GM12878 (cell line): ENCODE data around the gene PLCD1.
"Not testable (repeated sequence)": the region's sequence is repeated elsewhere in the genome, so short reads cannot be mapped to it uniquely, and the experiment has no call there.

Experiments used
- DPF2 ChIP-seq: fragments of 450-650 bp; IDR thresholded peaks from 2 replicates; pipeline ENCODE4 v1.6.1; 2017; ENCODE audit warnings: mild to moderate bottlenecking
- MTA3 ChIP-seq: IDR thresholded peaks from 2 replicates; pipeline ENCODE4 v1.6.1; 2012; ENCODE audit warnings: low read length, inconsistent platforms, borderline replicate concordance
- NFIC ChIP-seq: IDR thresholded peaks from 2 replicates; pipeline ENCODE4 v1.6.1; 2012; ENCODE audit warnings: low read depth, mild to moderate bottlenecking, inconsistent platforms, low read length, moderate library complexity
- RCOR1 ChIP-seq: conservative IDR thresholded peaks from 2 replicates; pipeline ENCODE4 v1.6.1; 2012; ENCODE audit warnings: low read depth, low read length, improper control_type of control experiment

DNA sequence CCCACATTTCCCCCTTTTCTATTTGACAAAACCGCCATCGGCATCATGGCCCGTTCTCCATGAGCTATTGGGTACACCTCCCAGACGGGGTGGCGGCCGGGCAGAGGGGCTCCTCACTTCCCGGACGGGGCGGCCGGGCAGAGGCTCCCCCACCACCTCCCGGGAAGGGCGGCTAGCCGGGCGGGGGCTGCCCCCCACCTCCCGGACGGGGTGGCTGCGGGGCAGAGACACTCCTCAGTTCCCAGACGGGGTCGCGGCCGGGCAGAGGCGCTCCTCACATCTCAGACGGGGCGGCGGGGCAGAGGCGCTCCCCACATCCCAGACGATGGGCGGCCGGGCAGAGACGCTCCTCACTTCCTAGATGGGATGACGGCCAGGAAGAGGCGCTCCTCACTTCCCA lies 35.0 kb upstream of the PLCD1 start:
- not testable (repeated sequence) for TF ChIP-seq NFIC, DPF2, RCOR1, MTA3
